Vagina (tissue), 2 donors: ENCODE results near the gene NFIX. TPM values are rescaled to one million over a fixed set of nuclear protein-coding genes. Genes with fewer than 3 reads are reported as not detected.
A peak's percentile ranks its signal among the peaks of the same experiment; 100 is the strongest.

Source experiments
- DNase-seq, 2 donors: peaks; one replicate each; pipeline ENCODE4 v3.0.0-alpha.2; 2017; ENCODE audit errors: extremely low spot score in 2 of 2
- H3K27ac ChIP-seq: fragments of 200-600 bp; sonication (generic); one replicate; pipeline ENCODE4 v1.5.1; 2019
- H3K27me3 ChIP-seq: fragments of 200-600 bp; sonication (generic); one replicate; pipeline ENCODE4 v1.5.1; 2019
- H3K36me3 ChIP-seq, 2 donors: fragments of 200-600 bp; sonication (generic); one replicate each; pipeline ENCODE4 v1.5.1; 2017 to 2019
- H3K4me1 ChIP-seq: fragments of 200-600 bp; sonication (generic); one replicate; pipeline ENCODE4 v1.5.1; 2019
- H3K4me3 ChIP-seq, 2 donors: fragments of 200-600 bp; sonication (generic); 1 replicate in 1 of 2; 2 replicates in 1 of 2; pipeline ENCODE4 v1.5.1; 2016 to 2019
- H3K9me3 ChIP-seq: fragments of 200-600 bp; sonication (generic); one replicate; pipeline ENCODE4 v1.5.1; 2019
- POLR2A ChIP-seq, 2 donors: fragments of 450-650 bp; IDR thresholded peaks; one replicate each; pipeline ENCODE4 v1.6.1; 2017; ENCODE audit warnings: antibody characterized with exemption in 2 of 2, mild to moderate bottlenecking in 2 of 2, moderate library complexity in 2 of 2
- POLR2AphosphoS5 ChIP-seq, 2 donors: sonication (generic); formaldehyde crosslinking; IDR thresholded peaks; one replicate each; pipeline ENCODE4 v1.9.0; 2017; ENCODE audit warnings: antibody characterized with exemption in 2 of 2, mild to moderate bottlenecking in 2 of 2, low read depth in 1 of 2; ENCODE audit not compliant: insufficient read depth in 1 of 2
- intact Hi-C: fragments of 100-400 bp; cut with DNase I; formaldehyde crosslinking; loops from one replicate; pipeline ENCODE4 v1.15.1; 2023
- total RNA-seq: library from RNA; depleted of rRNA; stranded (reverse); fragments of >200 nt; gene quantifications from one replicate; pipeline ENCODE4 v1.2.3, GENCODE V29; 2016
- TF ChIP-seq, protein P1 (sequence below), 3 experiments: fragments of 450-650 bp in 2 of 3; fragments of 200-600 bp in 1 of 3; sonication (generic) in 1 of 3; IDR thresholded peaks; one replicate each; pipeline ENCODE4 v1.5.1; 2017 to 2019; ENCODE audit warnings: antibody characterized with exemption in 3 of 3, mild to moderate bottlenecking in 2 of 3, moderate library complexity in 2 of 3

The NFIX gene
- total RNA-seq, 1 donor from 2014 or later: 81.8 TPM

DNA sequence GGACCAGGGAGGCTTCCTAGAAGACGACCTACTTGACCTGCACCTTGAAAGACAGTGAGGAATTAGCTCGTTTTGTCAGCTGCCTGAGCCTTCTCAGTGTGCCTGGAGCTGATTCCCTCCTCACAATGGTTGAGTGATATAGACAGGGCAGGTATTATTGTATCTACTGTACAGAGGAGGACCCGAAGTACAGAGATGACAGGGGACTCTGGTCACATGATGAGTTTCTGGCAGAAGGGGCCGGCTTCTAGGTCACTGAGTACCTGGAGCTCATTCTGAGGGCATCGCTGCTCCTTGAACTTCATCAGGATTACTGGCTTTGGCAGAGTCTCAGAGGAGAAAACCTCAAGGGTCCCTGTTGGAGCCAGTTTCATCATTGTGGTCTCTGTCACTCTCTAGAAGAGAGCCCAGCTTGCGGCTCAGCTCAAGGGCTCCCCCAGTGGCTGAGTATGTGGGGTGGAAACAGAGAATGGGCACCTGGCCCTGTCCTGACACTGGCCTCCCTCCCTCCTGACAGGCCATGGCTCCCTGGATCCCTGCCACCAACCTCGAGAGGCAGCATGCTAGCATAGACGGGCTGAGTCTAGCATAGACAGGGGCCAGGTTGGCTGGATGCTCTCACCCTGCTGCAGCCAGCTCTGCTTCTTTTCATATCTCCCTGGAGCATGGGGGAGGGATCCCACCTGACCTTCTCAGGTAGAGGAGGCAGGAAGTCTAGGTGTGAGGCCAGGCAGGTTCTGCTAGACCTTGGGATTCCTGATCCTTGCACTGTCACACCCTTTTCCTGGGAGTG, 38.7 kb downstream of the NFIX start:
- Histone ChIP-seq H3K27ac (peak overlapping the region; percentile 99), H3K4me3 (no peak overlapping the region), H3K27me3 (no peaks in the 10 kb centered on the region), H3K36me3 (no peaks in the 10 kb centered on the region), H3K4me1 (peaks cover 100% of the 10 kb centered on the region), H3K9me3 (no peaks in the 10 kb centered on the region)
- no peak for DNase-seq
- intact Hi-C loops: no loop called here
- TF ChIP-seq, protein P1, sequence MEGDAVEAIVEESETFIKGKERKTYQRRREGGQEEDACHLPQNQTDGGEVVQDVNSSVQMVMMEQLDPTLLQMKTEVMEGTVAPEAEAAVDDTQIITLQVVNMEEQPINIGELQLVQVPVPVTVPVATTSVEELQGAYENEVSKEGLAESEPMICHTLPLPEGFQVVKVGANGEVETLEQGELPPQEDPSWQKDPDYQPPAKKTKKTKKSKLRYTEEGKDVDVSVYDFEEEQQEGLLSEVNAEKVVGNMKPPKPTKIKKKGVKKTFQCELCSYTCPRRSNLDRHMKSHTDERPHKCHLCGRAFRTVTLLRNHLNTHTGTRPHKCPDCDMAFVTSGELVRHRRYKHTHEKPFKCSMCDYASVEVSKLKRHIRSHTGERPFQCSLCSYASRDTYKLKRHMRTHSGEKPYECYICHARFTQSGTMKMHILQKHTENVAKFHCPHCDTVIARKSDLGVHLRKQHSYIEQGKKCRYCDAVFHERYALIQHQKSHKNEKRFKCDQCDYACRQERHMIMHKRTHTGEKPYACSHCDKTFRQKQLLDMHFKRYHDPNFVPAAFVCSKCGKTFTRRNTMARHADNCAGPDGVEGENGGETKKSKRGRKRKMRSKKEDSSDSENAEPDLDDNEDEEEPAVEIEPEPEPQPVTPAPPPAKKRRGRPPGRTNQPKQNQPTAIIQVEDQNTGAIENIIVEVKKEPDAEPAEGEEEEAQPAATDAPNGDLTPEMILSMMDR (IDR thresholded peaks at IDR 0.05): peak; percentile 32 to 58 (median 46)
- no peak for TF ChIP-seq POLR2A (IDR thresholded peaks at IDR 0.05)
- TF ChIP-seq POLR2AphosphoS5 (IDR thresholded peaks at IDR 0.05; ENCODE audit: insufficient read depth in 1 of 2, low read depth in 1 of 2): peak; percentile 39 to 59

DNA sequence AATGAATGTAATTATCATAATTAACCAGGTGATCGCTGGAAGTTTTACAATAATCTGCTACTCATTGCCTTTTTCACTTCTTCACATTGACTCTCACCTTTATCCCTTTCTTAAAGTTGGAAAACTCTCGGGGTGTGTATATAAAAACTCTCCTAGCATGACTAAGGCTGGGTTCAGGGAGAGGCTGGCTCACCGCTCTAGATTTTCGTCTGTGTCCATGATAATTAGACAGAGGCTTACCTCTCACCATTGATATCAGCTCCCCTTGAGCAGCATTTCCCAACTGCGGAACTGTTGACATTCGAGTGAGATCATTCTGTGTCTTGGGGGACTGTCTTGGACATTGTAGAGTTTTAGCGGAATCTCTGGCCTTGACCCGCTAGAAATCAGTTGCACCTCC, 39.4 kb downstream of the NFIX start:
- Histone ChIP-seq H3K27me3 (no peaks in the 10 kb centered on the region), H3K36me3 (no peaks in the 10 kb centered on the region), H3K27ac (peak overlapping the region; percentile 99), H3K4me3 (no peak overlapping the region), H3K9me3 (no peaks in the 10 kb centered on the region), H3K4me1 (peaks cover 100% of the 10 kb centered on the region)
- intact Hi-C loops: no loop called here
- TF ChIP-seq POLR2AphosphoS5 (IDR thresholded peaks at IDR 0.05; ENCODE audit: insufficient read depth in 1 of 2, low read depth in 1 of 2): no peak
- TF ChIP-seq, protein P1 (IDR thresholded peaks at IDR 0.05): no peak
- no peak for TF ChIP-seq POLR2A (IDR thresholded peaks at IDR 0.05)
- no peak for DNase-seq

DNA sequence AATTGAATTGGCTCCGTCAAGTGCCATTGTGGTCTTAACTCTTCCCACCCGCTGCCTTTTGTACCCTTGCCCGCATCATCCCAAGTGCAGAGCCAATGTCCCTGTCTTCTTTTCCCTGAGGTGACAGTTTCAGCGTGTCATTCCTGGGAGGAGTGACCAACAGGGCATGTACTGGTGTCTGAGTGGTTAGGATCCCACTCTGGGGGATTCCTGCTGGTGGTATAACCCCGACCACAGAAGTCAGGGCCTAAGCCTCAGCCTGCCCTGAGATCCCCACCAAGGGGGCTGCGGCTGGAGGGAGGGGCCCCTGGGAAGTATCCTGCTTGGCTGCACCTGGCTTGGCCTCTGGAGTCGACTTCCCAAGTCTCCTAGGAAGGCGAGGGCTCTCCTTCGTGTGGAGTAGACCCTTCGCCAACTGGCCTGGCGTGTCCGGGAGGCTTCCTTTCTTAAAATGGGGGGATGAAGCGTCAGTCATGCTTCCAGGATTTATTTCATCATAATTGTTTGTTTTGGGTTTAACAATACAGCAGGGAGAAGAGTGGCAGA, 40.6 kb downstream of the NFIX start:
- TF ChIP-seq POLR2AphosphoS5 (IDR thresholded peaks at IDR 0.05; ENCODE audit: insufficient read depth in 1 of 2, low read depth in 1 of 2): no peak
- TF ChIP-seq, protein P1 (IDR thresholded peaks at IDR 0.05): no peak
- no peak for TF ChIP-seq POLR2A (IDR thresholded peaks at IDR 0.05)
- H3K36me3 ChIP-seq: no peaks in the 10 kb centered on the region
- intact Hi-C loops: no loop called here
- H3K9me3 ChIP-seq: no peaks in the 10 kb centered on the region
- no peaks in the 10 kb centered on the region for H3K27me3 ChIP-seq
- peaks cover 100% of the 10 kb centered on the region for H3K4me1 ChIP-seq
- no peak for DNase-seq
- H3K4me3 ChIP-seq: no peak overlapping the region
- H3K27ac ChIP-seq: peak overlapping the region; percentile 99

DNA sequence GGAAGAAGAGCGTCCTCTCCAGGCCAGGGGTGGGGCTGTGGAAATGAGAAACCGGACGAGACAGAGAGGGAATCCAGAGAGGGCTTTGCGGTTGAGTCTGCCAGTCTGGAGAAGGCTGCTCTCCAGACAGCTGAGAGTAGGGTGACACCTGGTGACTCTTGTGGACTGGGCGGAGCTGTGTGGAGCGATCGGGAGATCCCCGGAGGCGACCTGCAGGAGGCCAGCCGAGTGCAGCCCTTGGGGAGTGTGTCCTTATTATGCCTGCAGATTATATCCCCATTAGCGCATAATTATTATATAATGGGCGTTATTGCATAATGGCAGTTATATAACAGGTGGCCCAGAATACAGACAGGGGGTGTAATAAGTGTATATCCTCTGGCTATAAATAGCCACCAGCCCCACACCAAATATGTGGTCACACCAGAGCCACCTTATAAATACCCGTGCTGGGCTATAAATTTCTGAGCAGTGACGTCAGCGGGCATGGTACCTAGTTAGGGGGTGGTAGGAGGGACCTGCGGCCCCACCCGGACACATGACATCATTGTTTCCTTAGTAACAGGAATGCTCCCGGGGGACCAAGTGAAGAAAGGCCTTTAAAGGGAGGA, 41.2 kb downstream of the NFIX start:
- H3K9me3 ChIP-seq: no peaks in the 10 kb centered on the region
- intact Hi-C loops: no loop called here
- no peak for DNase-seq
- H3K27ac ChIP-seq: peak overlapping the region; percentile 99
- no peak overlapping the region for H3K4me3 ChIP-seq
- peaks cover 100% of the 10 kb centered on the region for H3K4me1 ChIP-seq
- TF ChIP-seq POLR2AphosphoS5 (IDR thresholded peaks at IDR 0.05; ENCODE audit: insufficient read depth in 1 of 2, low read depth in 1 of 2) (peak; percentile 7 to 52), POLR2A (IDR thresholded peaks at IDR 0.05) (no peak)
- TF ChIP-seq, protein P1 (IDR thresholded peaks at IDR 0.05): no peak
- no peaks in the 10 kb centered on the region for H3K36me3 ChIP-seq
- H3K27me3 ChIP-seq: no peaks in the 10 kb centered on the region
